Adrenal gland (tissue), 12 donors: ENCODE results near the gene KCNA1. TPM values are rescaled to one million over a fixed set of nuclear protein-coding genes. Genes with fewer than 3 reads are reported as not detected.
"Not testable (repeated sequence)": the region's sequence is repeated elsewhere in the genome, so short reads cannot be mapped to it uniquely, and the experiment has no call there.

Source experiments
- DNase-seq, 7 donors: peaks; one replicate each; pipeline ENCODE4 v3.0.0-alpha.2; 2019 to 2020
- H3K27ac ChIP-seq, 5 donors: fragments of 200-600 bp; sonication (generic) in 4 of 5; 1 replicate in 3 of 5; 2 replicates in 2 of 5; pipeline versions ENCODE4 v1.5.1 to v1.8.0; 2016 to 2020; ENCODE audit warnings: mild to moderate bottlenecking in 1 of 5
- H3K27me3 ChIP-seq: fragments of 200-600 bp; 2 replicates; pipeline ENCODE4 v1.8.0; 2021
- H3K36me3 ChIP-seq, 2 donors: fragments of 200-600 bp; replicated peaks in 1 of 2; 1 replicate in 1 of 2; 2 replicates in 1 of 2; pipeline versions ENCODE4 v1.5.1 to v1.8.0; 2018 to 2022
- H3K4me1 ChIP-seq, 2 donors: fragments of 200-600 bp; replicated peaks in 1 of 2; 1 replicate in 1 of 2; 2 replicates in 1 of 2; pipeline versions ENCODE4 v1.5.1 to v1.8.0; 2018 to 2021
- H3K4me3 ChIP-seq, 4 donors: fragments of 200-600 bp; sonication (generic) in 3 of 4; one replicate each; pipeline ENCODE4 v1.5.1; 2016 to 2018
- H3K9me3 ChIP-seq, 3 donors: fragments of 200-600 bp; sonication (generic) in 1 of 3; replicated peaks in 1 of 3; 1 replicate in 2 of 3; 2 replicates in 1 of 3; pipeline versions ENCODE4 v1.5.1 to v1.8.0; 2016 to 2021
- POLR2A ChIP-seq, 2 donors: fragments of 450-650 bp; IDR thresholded peaks; one replicate each; pipeline ENCODE4 v1.6.1; 2017; ENCODE audit warnings: antibody characterized with exemption in 2 of 2, mild to moderate bottlenecking in 2 of 2, moderate library complexity in 1 of 2
- WGBS, 4 donors: extraction: QIAGEN DNeasy Blood & Tissue Kit in 2 of 4; methylation state at CpG; one replicate each; pipeline versions ENCODE4 v1.1.5 to v1.1.7; 2013 to 2017; 5-methylcytosine and 5-hydroxymethylcytosine counted together
- intact Hi-C, 2 donors: fragments of 100-400 bp; cut with DNase I; formaldehyde crosslinking; loops; one replicate each; pipeline versions ENCODE4 v1.14.1 to v1.15.0; 2022 to 2023
- polyA plus RNA-seq, 3 donors: library from polyadenylated mRNA; stranded (reverse); fragments of 200-250 nt in 2 of 3; fragments of 350-450 nt in 1 of 3; fragmentation: Illumina TruSeq in 1 of 3; extraction: RNeasy Lipid Tissue Mini Kit (QIAGEN cat#74804) in 1 of 3; gene quantifications; one replicate each; pipeline ENCODE4 v1.2.3, GENCODE V29; 2013 to 2014
- total RNA-seq, 9 donors: library from RNA; depleted of rRNA in 4 of 9; stranded (reverse); fragments of >200 nt in 4 of 9; fragments of 120-200 nt in 1 of 9; fragmentation: NEBNext Ultra II Directional in 1 of 9; extraction: Animal tissue kit (Norgen Biotek cat#: 25700) in 1 of 9; gene quantifications; one replicate each; pipeline versions ENCODE4 v1.1.0 to v1.2.4, GENCODE V29; 2013 to 2023
- TF ChIP-seq, protein P1 (sequence below), 6 experiments: fragments of 450-650 bp in 4 of 6; fragments of 200-600 bp in 2 of 6; sonication (generic) in 1 of 6; IDR thresholded peaks; 1 replicate in 5 of 6; 2 replicates in 1 of 6; pipeline versions ENCODE4 v1.5.1 to v1.8.0; 2016 to 2021; ENCODE audit warnings: antibody characterized with exemption in 6 of 6, mild to moderate bottlenecking in 2 of 6, moderate library complexity in 1 of 6
- donor health status: healthy with polysubstance abuse.
- donor health status: Bipolar disorder and iron deficiency.
- donor health status: DM: yes; HTN: yes; CAD: no.
- donor health status: DM: no; HTN: no; CAD: no.
- donor health status: DM: no; HTN: no; CAD: no.
- donor health status: DM: yes; HTN: yes; CAD: no.

The KCNA1 gene
- total and polyA plus RNA-seq, 12 donors, result under 0.01 TPM; not detected in 11

DNA sequence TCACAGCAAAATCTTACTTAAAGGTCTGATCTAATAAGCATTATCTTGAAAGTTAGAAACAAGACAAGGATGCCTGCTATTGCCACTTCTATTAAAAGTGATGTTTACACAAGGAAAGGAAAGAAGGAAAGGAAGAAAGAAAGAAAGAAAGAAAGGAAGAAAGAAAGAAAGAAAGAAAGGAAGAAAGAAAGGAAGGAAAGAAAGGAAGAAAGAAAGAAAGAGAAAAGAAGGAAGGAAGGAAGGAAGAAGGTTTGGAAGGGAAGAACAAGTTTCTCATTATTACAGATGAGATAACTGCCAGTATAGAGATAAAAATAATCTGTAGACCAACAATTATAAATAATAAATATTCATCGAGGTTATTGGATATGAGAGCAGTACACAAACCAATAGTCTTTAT is 35.8 kb upstream of the KCNA1 start:
- 56 to 74% (median 71%) methylated on average over 1 of the region's 1 CpG for WGBS, 4 donors

DNA sequence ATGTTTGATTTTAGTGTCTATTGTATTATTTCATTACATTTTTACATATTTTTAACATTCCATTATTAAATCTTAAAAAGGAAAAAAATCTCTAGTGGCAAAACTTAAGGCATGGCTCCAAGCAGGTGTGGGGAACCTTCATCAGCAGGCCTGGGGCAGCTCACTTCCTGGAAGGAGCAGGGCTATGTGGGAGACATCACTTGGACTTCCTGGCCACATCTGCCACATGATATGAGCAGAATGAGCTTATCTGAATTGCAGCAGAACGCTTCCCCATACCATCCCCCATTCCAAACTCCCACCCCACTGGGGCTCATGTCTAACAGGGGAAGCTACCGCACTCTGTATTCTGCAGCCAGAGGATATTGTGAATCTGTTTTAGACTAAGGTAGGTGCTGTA is 35.0 kb upstream of the KCNA1 start:
- H3K9me3 ChIP-seq, result no peaks in the 10 kb centered on the region
- H3K27me3 ChIP-seq, result peaks cover 13% of the 10 kb centered on the region
- WGBS, 4 donors, result 62 to 76% (median 68%) methylated on average over 2 of the region's 2 CpGs
- no peak for TF ChIP-seq POLR2A (IDR thresholded peaks at IDR 0.05)
- TF ChIP-seq, protein P1, sequence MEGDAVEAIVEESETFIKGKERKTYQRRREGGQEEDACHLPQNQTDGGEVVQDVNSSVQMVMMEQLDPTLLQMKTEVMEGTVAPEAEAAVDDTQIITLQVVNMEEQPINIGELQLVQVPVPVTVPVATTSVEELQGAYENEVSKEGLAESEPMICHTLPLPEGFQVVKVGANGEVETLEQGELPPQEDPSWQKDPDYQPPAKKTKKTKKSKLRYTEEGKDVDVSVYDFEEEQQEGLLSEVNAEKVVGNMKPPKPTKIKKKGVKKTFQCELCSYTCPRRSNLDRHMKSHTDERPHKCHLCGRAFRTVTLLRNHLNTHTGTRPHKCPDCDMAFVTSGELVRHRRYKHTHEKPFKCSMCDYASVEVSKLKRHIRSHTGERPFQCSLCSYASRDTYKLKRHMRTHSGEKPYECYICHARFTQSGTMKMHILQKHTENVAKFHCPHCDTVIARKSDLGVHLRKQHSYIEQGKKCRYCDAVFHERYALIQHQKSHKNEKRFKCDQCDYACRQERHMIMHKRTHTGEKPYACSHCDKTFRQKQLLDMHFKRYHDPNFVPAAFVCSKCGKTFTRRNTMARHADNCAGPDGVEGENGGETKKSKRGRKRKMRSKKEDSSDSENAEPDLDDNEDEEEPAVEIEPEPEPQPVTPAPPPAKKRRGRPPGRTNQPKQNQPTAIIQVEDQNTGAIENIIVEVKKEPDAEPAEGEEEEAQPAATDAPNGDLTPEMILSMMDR (IDR thresholded peaks at IDR 0.05), result no peak
- no peak for DNase-seq
- intact Hi-C loops, result no loop called here
- no peaks in the 10 kb centered on the region for H3K4me1 ChIP-seq
- H3K4me3 ChIP-seq, result no peak overlapping the region
- H3K27ac ChIP-seq, result no peak overlapping the region
- H3K36me3 ChIP-seq, result no peaks in the 10 kb centered on the region

More for the DNA sequence above, 35.8 kb upstream of the KCNA1 start:
- Histone ChIP-seq H3K4me1 (no peaks in the 10 kb centered on the region), H3K27me3 (peaks cover 13% of the 10 kb centered on the region), H3K4me3 (no peak overlapping the region), H3K36me3 (no peaks in the 10 kb centered on the region), H3K27ac (no peak overlapping the region), H3K9me3 (no peaks in the 10 kb centered on the region)
- intact Hi-C loops, result no loop called here
- TF ChIP-seq, protein P1 (IDR thresholded peaks at IDR 0.05), result no peak
- TF ChIP-seq POLR2A (IDR thresholded peaks at IDR 0.05), result no peak
- no peak for DNase-seq

DNA sequence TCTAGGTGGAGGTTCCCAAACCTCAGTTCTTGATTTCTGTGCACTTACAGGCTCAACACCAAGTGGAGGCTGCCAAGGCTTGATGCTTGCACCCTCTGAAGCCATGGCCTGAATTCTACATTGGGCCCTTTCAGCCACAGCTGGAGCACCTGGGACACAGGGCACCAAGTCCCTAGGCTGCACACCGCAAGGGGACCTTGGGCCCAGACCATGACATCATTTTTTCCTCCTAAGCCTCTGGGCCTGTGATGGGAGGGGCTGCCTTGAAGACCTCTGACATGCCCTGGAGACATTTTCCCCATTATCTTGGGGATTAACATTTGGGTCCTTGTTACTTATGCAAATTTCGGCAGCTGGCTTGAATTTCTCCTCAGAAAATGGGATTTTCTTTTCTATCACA is 30.2 kb upstream of the KCNA1 start:
- H3K36me3 ChIP-seq, H3K27ac ChIP-seq, H3K9me3 ChIP-seq, intact Hi-C loops, H3K27me3 ChIP-seq, H3K4me3 ChIP-seq, DNase-seq, H3K4me1 ChIP-seq: not testable (repeated sequence)
- WGBS, 4 donors, result 79 to 90% (median 87%) methylated on average over 2 of the region's 2 CpGs

DNA sequence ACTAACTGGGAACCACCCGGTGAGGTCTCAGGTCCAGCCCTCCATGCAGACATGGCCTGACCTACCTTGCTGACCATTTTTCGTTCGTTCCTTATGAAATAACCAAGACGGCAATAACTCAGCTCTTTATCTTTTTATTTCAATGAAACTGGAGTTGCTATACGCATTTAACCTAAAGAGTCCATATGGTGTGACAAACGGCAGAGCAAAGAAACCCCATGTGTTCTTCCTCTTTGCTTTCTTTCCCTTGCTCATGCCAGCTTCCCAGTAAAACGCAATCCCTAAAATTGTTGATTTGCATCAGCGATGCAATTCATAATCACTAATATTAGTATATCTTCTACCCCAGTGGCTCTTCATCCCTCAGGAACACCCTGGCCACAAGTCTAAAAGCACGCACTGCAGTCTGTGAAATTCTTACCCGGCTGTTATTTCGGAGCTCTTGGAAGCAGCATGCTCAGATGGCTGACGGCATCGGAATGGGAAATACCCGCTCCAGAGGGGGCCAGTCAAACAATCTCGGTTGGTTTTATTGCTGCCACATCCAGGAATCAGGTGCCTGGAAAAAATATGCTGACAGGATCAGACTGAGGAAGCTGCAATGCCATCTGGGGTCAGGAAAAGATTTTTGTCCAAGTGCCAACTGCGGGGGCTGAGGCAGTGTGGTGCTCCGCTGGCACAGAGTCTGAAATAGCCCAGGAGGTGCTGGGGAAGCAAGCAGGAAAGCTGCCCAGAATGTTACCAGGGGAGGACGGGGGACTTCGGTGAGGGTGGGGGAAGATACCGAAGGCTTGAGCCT is 28.2 kb upstream of the KCNA1 start:
- no peak overlapping the region for H3K27ac ChIP-seq
- no peak for DNase-seq
- TF ChIP-seq, protein P1 (IDR thresholded peaks at IDR 0.05), result no peak
- no peak for TF ChIP-seq POLR2A (IDR thresholded peaks at IDR 0.05)
- H3K9me3 ChIP-seq, result no peaks in the 10 kb centered on the region
- 74 to 77% (median 76%) methylated on average over 20 of the region's 20 CpGs for WGBS, 4 donors
- intact Hi-C loops, result no loop called here
- H3K4me1 ChIP-seq, result no peaks in the 10 kb centered on the region
- H3K27me3 ChIP-seq, result no peaks in the 10 kb centered on the region
- no peak overlapping the region for H3K4me3 ChIP-seq
- H3K36me3 ChIP-seq, result no peaks in the 10 kb centered on the region

DNA sequence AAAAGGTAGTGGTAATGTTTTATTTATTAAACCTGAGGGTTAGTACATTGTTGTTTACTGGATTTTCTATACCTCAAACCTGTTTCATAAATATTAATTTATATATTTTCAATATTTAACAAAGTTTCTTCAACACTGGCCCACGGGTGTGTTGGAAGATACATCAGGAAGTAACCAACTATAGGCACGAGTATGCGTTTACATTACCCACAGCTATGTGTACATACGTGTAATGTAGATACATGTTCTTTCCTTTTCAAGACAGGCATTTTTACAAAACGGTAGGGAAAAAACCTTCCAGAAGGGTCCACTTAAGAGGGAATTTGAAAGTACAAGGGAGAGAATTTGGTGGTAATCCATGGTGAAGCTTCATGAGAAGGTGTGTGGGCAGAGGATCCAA is 17.8 kb upstream of the KCNA1 start:
- no peaks in the 10 kb centered on the region for H3K36me3 ChIP-seq
- no peaks in the 10 kb centered on the region for H3K4me1 ChIP-seq
- DNase-seq, result no peak
- H3K9me3 ChIP-seq, result no peaks in the 10 kb centered on the region
- TF ChIP-seq, protein P1 (IDR thresholded peaks at IDR 0.05), result no peak
- no peak for TF ChIP-seq POLR2A (IDR thresholded peaks at IDR 0.05)
- H3K27me3 ChIP-seq, result peaks cover 8% of the 10 kb centered on the region
- intact Hi-C loops, result no loop called here
- H3K27ac ChIP-seq, result no peak overlapping the region
- WGBS, 4 donors, result 67 to 76% (median 68%) methylated on average over 5 of the region's 5 CpGs
- no peak overlapping the region for H3K4me3 ChIP-seq
